Thyroid gland (tissue), 4 donors: ENCODE measurements around the gene RREB1. TPM values are rescaled to one million over a fixed set of nuclear protein-coding genes. Genes with fewer than 3 reads are reported as not detected.

Experiments
- DNase-seq, 2 donors: peaks; one replicate each; pipeline ENCODE4 v3.0.0-alpha.2; 2019
- H3K27ac ChIP-seq, 3 donors: fragments of 200-600 bp; sonication (generic); 1 replicate in 2 of 3; 2 replicates in 1 of 3; pipeline ENCODE4 v1.5.1; 2016 to 2019; ENCODE audit warnings: mild to moderate bottlenecking in 1 of 3, moderate library complexity in 1 of 3
- H3K27me3 ChIP-seq: fragments of 200-600 bp; sonication (generic); one replicate; pipeline ENCODE4 v1.5.1; 2019
- H3K36me3 ChIP-seq, 2 donors: fragments of 200-600 bp; sonication (generic); one replicate each; pipeline ENCODE4 v1.5.1; 2016 to 2019
- H3K4me1 ChIP-seq, 2 donors: fragments of 200-600 bp; sonication (generic); one replicate each; pipeline ENCODE4 v1.5.1; 2017 to 2019
- H3K4me3 ChIP-seq, 3 donors: fragments of 200-600 bp; sonication (generic); replicated peaks in 1 of 3; 1 replicate in 2 of 3; 2 replicates in 1 of 3; pipeline ENCODE4 v1.5.1; 2016; ENCODE audit warnings: mild to moderate bottlenecking in 1 of 3
- H3K9me3 ChIP-seq: fragments of 200-600 bp; sonication (generic); one replicate; pipeline ENCODE4 v1.5.1; 2017
- POLR2A ChIP-seq, 2 donors: fragments of 450-650 bp; IDR thresholded peaks; one replicate each; pipeline ENCODE4 v1.6.1; 2017; ENCODE audit warnings: antibody characterized with exemption in 2 of 2, mild to moderate bottlenecking in 2 of 2, moderate library complexity in 1 of 2
- WGBS, 2 donors: methylation state at CpG; one replicate each; pipeline ENCODE4 v1.1.5; 2017; 5-methylcytosine and 5-hydroxymethylcytosine counted together
- intact Hi-C: fragments of 100-400 bp; cut with DNase I; formaldehyde crosslinking; loops from one replicate; pipeline ENCODE4 v1.15.1; 2023
- total RNA-seq, 4 donors: library from RNA; depleted of rRNA; stranded (reverse); fragments of >200 nt; gene quantifications; one replicate each; pipeline ENCODE4 v1.2.3, GENCODE V29; 2016
- TF ChIP-seq, protein P1 (sequence below), 6 experiments: fragments of 200-600 bp in 3 of 6; fragments of 450-650 bp in 3 of 6; sonication (generic) in 3 of 6; IDR thresholded peaks; one replicate each; pipeline ENCODE4 v1.5.1; 2016 to 2019; ENCODE audit warnings: antibody characterized with exemption in 6 of 6, mild to moderate bottlenecking in 2 of 6, inconsistent platforms in 1 of 6, moderate library complexity in 1 of 6

RREB1 gene
- total RNA-seq, 4 donors from 2014 or later = 48.0 to 91.3 (median 57.1) TPM

DNA sequence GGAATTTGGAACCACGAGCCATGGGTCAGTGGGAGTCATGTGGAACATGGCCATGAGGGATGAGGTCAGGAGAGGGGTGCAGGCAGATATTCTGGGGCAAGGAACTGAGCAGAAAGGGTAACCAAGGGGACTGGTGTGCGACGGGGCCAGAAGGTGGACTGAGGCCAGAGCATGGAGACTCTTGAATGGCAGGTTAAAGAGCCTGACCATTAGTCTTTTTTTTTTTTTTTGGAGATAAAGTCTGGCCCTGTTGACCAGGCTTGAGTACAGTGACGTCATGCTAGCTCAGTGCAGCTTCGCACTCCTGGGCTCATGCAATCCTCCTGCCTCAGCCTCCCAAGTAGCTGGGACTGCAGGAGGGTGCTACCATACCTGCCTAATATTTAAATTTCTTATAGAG is 64.0 kb downstream of the RREB1 start:
- no peaks in the 10 kb centered on the region for H3K36me3 ChIP-seq
- TF ChIP-seq, protein P1, sequence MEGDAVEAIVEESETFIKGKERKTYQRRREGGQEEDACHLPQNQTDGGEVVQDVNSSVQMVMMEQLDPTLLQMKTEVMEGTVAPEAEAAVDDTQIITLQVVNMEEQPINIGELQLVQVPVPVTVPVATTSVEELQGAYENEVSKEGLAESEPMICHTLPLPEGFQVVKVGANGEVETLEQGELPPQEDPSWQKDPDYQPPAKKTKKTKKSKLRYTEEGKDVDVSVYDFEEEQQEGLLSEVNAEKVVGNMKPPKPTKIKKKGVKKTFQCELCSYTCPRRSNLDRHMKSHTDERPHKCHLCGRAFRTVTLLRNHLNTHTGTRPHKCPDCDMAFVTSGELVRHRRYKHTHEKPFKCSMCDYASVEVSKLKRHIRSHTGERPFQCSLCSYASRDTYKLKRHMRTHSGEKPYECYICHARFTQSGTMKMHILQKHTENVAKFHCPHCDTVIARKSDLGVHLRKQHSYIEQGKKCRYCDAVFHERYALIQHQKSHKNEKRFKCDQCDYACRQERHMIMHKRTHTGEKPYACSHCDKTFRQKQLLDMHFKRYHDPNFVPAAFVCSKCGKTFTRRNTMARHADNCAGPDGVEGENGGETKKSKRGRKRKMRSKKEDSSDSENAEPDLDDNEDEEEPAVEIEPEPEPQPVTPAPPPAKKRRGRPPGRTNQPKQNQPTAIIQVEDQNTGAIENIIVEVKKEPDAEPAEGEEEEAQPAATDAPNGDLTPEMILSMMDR (IDR thresholded peaks at IDR 0.05) = no peak
- TF ChIP-seq POLR2A (IDR thresholded peaks at IDR 0.05) = no peak
- no peaks in the 10 kb centered on the region for H3K27me3 ChIP-seq
- H3K4me3 ChIP-seq = no peak overlapping the region
- DNase-seq = no peak
- intact Hi-C loops = no loop called here
- WGBS, 2 donors = 88 to 90% methylated on average over 5 of the region's 5 CpGs
- peaks cover 76 to 92% of the 10 kb centered on the region in 2 donors for H3K4me1 ChIP-seq
- no peaks in the 10 kb centered on the region for H3K9me3 ChIP-seq
- H3K27ac ChIP-seq = peak overlapping the region in 2 of 3 donors; percentile 77 to 98

DNA sequence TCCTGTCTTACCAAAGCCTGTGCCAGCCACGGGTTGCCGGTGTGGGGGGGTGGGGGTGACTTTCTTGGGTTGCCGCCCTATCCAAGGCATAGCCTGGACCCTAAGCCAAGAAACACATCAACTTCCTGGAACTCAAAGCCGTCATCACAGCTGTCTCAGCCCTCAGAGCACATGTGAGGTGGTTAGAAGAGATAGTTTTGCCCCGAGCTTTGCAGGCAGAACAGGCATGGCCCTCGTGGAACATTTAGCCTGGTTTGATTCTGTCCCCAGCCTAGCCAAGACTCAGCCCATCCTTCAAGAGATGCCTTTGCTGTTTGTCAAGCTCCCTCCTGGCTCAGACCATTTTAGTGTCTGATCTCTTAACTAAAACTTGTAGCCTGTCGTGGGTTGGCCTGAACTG is 64.9 kb downstream of the RREB1 start:
- peaks cover 68 to 83% of the 10 kb centered on the region in 2 donors for H3K4me1 ChIP-seq
- peaks cover 0 to 1% of the 10 kb centered on the region in 2 donors for H3K36me3 ChIP-seq
- intact Hi-C loops = no loop called here
- H3K27ac ChIP-seq = peak overlapping the region; percentile 77 to 98 (median 93)
- no peak overlapping the region for H3K4me3 ChIP-seq
- no peak for TF ChIP-seq POLR2A (IDR thresholded peaks at IDR 0.05)
- TF ChIP-seq, protein P1 (IDR thresholded peaks at IDR 0.05) = no peak
- H3K27me3 ChIP-seq = no peaks in the 10 kb centered on the region
- no peak for DNase-seq
- H3K9me3 ChIP-seq = no peaks in the 10 kb centered on the region
- WGBS, 2 donors = 68 to 69% methylated on average over 4 to 7 of the region's 7 CpGs

DNA sequence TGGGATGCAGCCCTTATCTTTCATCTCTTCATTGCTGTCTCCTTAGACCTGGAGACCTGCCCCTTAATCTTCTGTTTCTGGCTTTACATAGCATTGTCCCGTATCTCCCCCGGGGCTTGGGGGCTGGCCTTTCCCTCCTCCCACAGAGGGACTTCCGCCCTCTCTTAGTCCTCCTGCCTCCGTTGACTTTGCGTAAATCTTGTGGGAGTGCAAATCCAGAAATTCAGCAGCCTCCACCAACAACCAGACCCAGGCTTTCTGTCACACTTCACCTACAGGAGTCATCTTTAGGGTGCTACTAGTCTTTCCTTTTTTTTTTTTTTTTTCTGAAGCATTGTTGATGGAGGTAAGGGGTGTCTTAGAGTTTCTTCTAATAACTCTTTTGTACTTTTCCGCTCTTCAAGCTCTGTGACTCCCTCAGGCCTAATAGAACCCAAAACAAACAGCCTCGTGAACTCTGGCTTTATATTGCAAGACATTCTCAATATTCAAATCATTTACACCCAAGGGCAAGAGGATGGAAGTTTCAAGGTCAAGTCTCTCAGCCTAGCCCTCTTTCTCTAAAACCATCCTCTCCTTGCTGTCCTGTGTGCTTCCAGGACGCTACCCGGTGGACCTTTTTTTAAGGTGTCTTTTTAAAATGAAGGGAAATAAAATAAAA is 66.2 kb downstream of the RREB1 start:
- DNase-seq = peak in 1 of 2 donors; percentile 29
- TF ChIP-seq, protein P1 (IDR thresholded peaks at IDR 0.05) = no peak
- peak in 1 of 2 donors; percentile 17 for TF ChIP-seq POLR2A (IDR thresholded peaks at IDR 0.05)
- Histone ChIP-seq H3K27ac (peak overlapping the region; percentile 77 to 98 (median 93)), H3K9me3 (no peaks in the 10 kb centered on the region), H3K4me1 (peaks cover 57 to 71% of the 10 kb centered on the region in 2 donors), H3K4me3 (no peak overlapping the region), H3K27me3 (no peaks in the 10 kb centered on the region), H3K36me3 (peaks cover 0 to 4% of the 10 kb centered on the region in 2 donors)
- WGBS, 2 donors = 49 to 51% methylated on average over 9 of the region's 9 CpGs
- intact Hi-C loops = no loop called here

DNA sequence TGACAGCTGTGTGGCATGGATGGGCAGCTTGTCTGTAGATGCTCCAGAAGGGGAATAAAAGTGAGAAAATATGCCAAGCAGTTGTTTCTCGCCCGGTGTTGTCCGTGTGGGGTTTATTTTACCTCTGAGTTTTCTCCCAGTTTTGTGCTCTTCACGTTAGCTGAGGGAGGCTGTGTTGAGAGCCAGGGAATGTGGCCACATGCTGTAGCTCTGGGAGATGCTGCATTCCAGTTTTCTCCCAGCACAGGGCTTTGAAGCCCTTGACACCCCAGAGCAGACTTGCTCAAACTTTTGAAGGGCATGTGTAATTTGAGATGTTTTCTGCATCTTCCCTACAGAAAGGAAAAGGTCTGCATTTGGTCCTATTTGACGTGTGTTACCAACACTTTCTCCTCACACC is 67.7 kb downstream of the RREB1 start:
- DNase-seq = peak; percentile 54 to 60
- 43 to 56% methylated on average over 5 of the region's 5 CpGs for WGBS, 2 donors
- no peaks in the 10 kb centered on the region for H3K27me3 ChIP-seq
- intact Hi-C loops = no loop called here
- TF ChIP-seq POLR2A (IDR thresholded peaks at IDR 0.05) = no peak
- TF ChIP-seq, protein P1 (IDR thresholded peaks at IDR 0.05) = no peak
- peak overlapping the region; percentile 77 to 98 (median 93) for H3K27ac ChIP-seq
- peaks cover 0 to 4% of the 10 kb centered on the region in 2 donors for H3K36me3 ChIP-seq
- H3K4me3 ChIP-seq = no peak overlapping the region
- H3K4me1 ChIP-seq = peaks cover 42 to 56% of the 10 kb centered on the region in 2 donors
- H3K9me3 ChIP-seq = no peaks in the 10 kb centered on the region

DNA sequence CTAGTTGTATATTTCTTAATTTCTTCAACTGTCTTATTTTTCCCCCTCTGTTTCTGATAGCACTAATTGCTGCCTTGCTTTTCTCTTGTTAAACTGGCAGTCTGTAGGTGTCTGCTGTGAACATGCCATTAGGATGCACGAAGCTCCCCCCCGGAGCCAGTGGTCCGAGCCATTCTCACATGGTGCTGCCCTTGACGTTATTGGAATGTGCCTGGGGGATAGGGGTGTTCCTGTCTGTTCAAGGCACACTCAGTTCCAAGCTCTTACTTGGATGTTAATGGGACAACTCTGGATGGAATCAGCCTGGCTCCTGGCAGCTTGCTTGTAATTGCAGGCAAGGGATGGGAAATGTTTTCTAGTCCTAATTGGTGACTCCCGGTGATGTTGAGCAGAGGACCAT is 68.4 kb downstream of the RREB1 start:
- TF ChIP-seq POLR2A (IDR thresholded peaks at IDR 0.05) = no peak
- TF ChIP-seq, protein P1 (IDR thresholded peaks at IDR 0.05) = no peak

More for the DNA sequence above, 68.4 kb downstream of the RREB1 start:
- no peaks in the 10 kb centered on the region for H3K27me3 ChIP-seq
- WGBS, 2 donors = 73 to 75% methylated on average over 5 of the region's 5 CpGs
- H3K9me3 ChIP-seq = no peaks in the 10 kb centered on the region
- H3K27ac ChIP-seq = peak overlapping the region in 2 of 3 donors; percentile 77 to 98
- H3K4me3 ChIP-seq = no peak overlapping the region
- peaks cover 34 to 48% of the 10 kb centered on the region in 2 donors for H3K4me1 ChIP-seq
- peaks cover 3 to 6% of the 10 kb centered on the region in 2 donors for H3K36me3 ChIP-seq
- DNase-seq = peak in 1 of 2 donors; percentile 30
- intact Hi-C loops = no loop called here
